HepG2 (cell line): Measurements from ENCODE around the gene PRDM10. TPM values are rescaled to one million over a fixed set of nuclear protein-coding genes. Genes with fewer than 3 reads are reported as not detected.

Experiments used
- DBP ChIP-seq: sonication (generic); formaldehyde crosslinking; IDR thresholded peaks from 2 replicates; pipeline ENCODE4 v1.4.0; 2020; ENCODE audit warnings: missing genetic modification reagents; ENCODE audit errors: not compliant biosample characterization
- DPF2 ChIP-seq: sonication (generic); formaldehyde crosslinking; IDR thresholded peaks from 2 replicates; pipeline ENCODE4 v1.4.0; 2020; ENCODE audit warnings: mild to moderate bottlenecking, low read depth, missing genetic modification reagents, borderline replicate concordance
- DRAP1 ChIP-seq: IDR thresholded peaks from 2 replicates; pipeline ENCODE4 v1.6.1; 2016; ENCODE audit warnings: missing genetic modification reagents, missing compliant biosample characterization
- FOXA3 ChIP-seq: IDR thresholded peaks from 2 replicates; pipeline ENCODE4 v1.6.1; 2016; ENCODE audit warnings: missing genetic modification reagents, missing compliant biosample characterization
- FOXC1 ChIP-seq: sonication (generic); formaldehyde crosslinking; IDR thresholded peaks from 2 replicates; pipeline ENCODE4 v1.8.0; 2022; ENCODE audit warnings: mild to moderate bottlenecking, missing genetic modification reagents, borderline replicate concordance
- HNF4G ChIP-seq, 2 experiments: sonication (generic) in 1 of 2; formaldehyde crosslinking in 1 of 2; IDR thresholded peaks; 2 replicates each; pipeline versions ENCODE4 v1.4.0 to v1.6.1; 2011 to 2020; ENCODE audit warnings: borderline replicate concordance in 2 of 2, low read depth in 2 of 2, mild to moderate bottlenecking in 2 of 2, low read length in 1 of 2, missing genetic modification reagents in 1 of 2, moderate library complexity in 1 of 2
- RARA ChIP-seq: IDR thresholded peaks from 2 replicates; pipeline ENCODE4 v1.6.1; 2016; ENCODE audit warnings: missing genetic modification reagents, missing compliant biosample characterization
- SAP130 ChIP-seq: IDR thresholded peaks from 2 replicates; pipeline ENCODE4 v1.6.1; 2016; ENCODE audit warnings: low read depth
- SKI ChIP-seq: fragments of 450-650 bp; IDR thresholded peaks from one replicate; pipeline ENCODE4 v1.6.1; 2018; ENCODE audit warnings: mild to moderate bottlenecking; ENCODE audit not compliant: partially characterized antibody
- THYN1 ChIP-seq: sonication (generic); formaldehyde crosslinking; IDR thresholded peaks from 2 replicates; pipeline ENCODE4 v1.8.1; 2023; ENCODE audit warnings: low read depth, mild to moderate bottlenecking, moderate library complexity, missing genetic modification reagents, borderline replicate concordance
- YEATS4 ChIP-seq: sonication (generic); formaldehyde crosslinking; IDR thresholded peaks from 2 replicates; pipeline ENCODE4 v1.4.0; 2020; ENCODE audit warnings: missing genetic modification reagents, borderline replicate concordance
- ZNF121 ChIP-seq: sonication (generic); formaldehyde crosslinking; IDR thresholded peaks from 2 replicates; pipeline ENCODE4 v1.5.0; 2020; ENCODE audit warnings: mild to moderate bottlenecking, missing genetic modification reagents
- ZNF382 ChIP-seq: sonication (generic); formaldehyde crosslinking; IDR thresholded peaks from 2 replicates; pipeline ENCODE4 v1.5.0; 2020; ENCODE audit warnings: missing genetic modification reagents, mild to moderate bottlenecking, borderline replicate concordance
- ZSCAN30 ChIP-seq: sonication (generic); formaldehyde crosslinking; IDR thresholded peaks from 2 replicates; pipeline ENCODE4 v1.5.0; 2020; ENCODE audit warnings: mild to moderate bottlenecking, missing genetic modification reagents
- polyA plus RNA-seq, 8 experiments: library from polyadenylated mRNA; depleted of rRNA in 3 of 8; stranded (reverse) in 7 of 8; unstranded in 1 of 8; fragments of >200 nt; fragmentation: Illumina TruSeq in 4 of 8; extraction: Trizol in 4 of 8; gene quantifications; 2 replicates each; pipeline versions ENCODE4 v1.2.1 to v1.2.3, GENCODE V29; 2011 to 2016; ENCODE audit warnings: low read depth in 4 of 8, missing spikeins in 1 of 8, mixed read lengths in 1 of 8; ENCODE audit not compliant: insufficient read depth in 1 of 8
- total RNA-seq, 5 experiments: library from RNA; depleted of rRNA; stranded (reverse); fragments of >200 nt; fragmentation: Illumina TruSeq; extraction: Trizol; gene quantifications; 2 replicates each; pipeline ENCODE4 v1.2.3, GENCODE V29; 2016; ENCODE audit warnings: low read depth in 1 of 5

Gene PRDM10
- total and polyA plus RNA-seq, 2 of the 13 experiments (the other 11 are each of a cell fraction or from before 2014, with no cell fraction given), result 5.7 to 5.8 TPM

GRCh38 chr11:130000552-130001176 lies 2.0 kb downstream of the PRDM10 start (continued):
- TF ChIP-seq ZNF121 (CRISPR knock-in tag) (no peak), YEATS4 (CRISPR knock-in tag) (no peak), DBP (no peak), FOXC1 (CRISPR knock-in tag) (no peak), RARA (CRISPR knock-in tag) (no peak), DRAP1 (0 out of 2 replicates have a peak, but pooled peaks have one; percentile 20), ZSCAN30 (CRISPR knock-in tag) (no peak), HNF4G (IDR thresholded peaks at IDR 0.05; ENCODE audit: borderline replicate concordance, low read depth, low read length) (no peak), HNF4G (CRISPR knock-in tag; IDR thresholded peaks at IDR 0.05; ENCODE audit: borderline replicate concordance, low read depth) (no peak), FOXA3 (CRISPR knock-in tag) (0 out of 2 replicates have a peak, but pooled peaks have one; percentile 12), SAP130 (CRISPR knock-in tag) (0 out of 2 replicates have a peak, but pooled peaks have one; percentile 5), THYN1 (no peak), DPF2 (CRISPR knock-in tag) (no peak), ZNF382 (CRISPR knock-in tag) (no peak), SKI (no peak)
